ENCODE measurements around the gene ESPN. TPM values are rescaled to one million over a fixed set of nuclear protein-coding genes. Genes with fewer than 3 reads are reported as not detected.

The ESPN gene
- total and polyA plus RNA-seq, 12 donors = 0.16 to 10.8 (median 6.1) TPM

GRCh38 chr1:6440198-6441126 is 15.9 kb downstream of the ESPN start:
- H3K27me3 ChIP-seq = no peaks in the 10 kb centered on the region
- intact Hi-C loops (cut with DNase I) = no loop called here
- 0 to 8% (median 8%) methylated on average over 4 to 94 of the region's 101 CpGs; no CpG with 5 or more reads in 1 of the 4 donors for WGBS, 4 donors
- no peaks in the 10 kb centered on the region for H3K36me3 ChIP-seq (replicated peaks in 1 of 2)
- TF ChIP-seq CTCF (IDR thresholded peaks at IDR 0.05) = peak in 2 of 6 experiments; percentile 18 to 25
- TF ChIP-seq POLR2A (IDR thresholded peaks at IDR 0.05) = no peak
- H3K27ac ChIP-seq = no peak overlapping the region
- peak overlapping the region in 1 of 4 donors; percentile 34 for H3K4me3 ChIP-seq
- no peaks in the 10 kb centered on the region for H3K4me1 ChIP-seq (replicated peaks in 1 of 2)
- no peaks in the 10 kb centered on the region for H3K9me3 ChIP-seq (replicated peaks in 1 of 3)
- DNase-seq = peak in 6 of 7 donors; percentile 53 to 78 (median 58)

GRCh38 chr1:6441586-6441985 is 17.0 kb downstream of the ESPN start:
- no peak overlapping the region for H3K4me3 ChIP-seq
- no peaks in the 10 kb centered on the region for H3K4me1 ChIP-seq (replicated peaks in 1 of 2)
- DNase-seq = no peak
- H3K36me3 ChIP-seq (replicated peaks in 1 of 2) = no peaks in the 10 kb centered on the region
- no peak overlapping the region for H3K27ac ChIP-seq
- TF ChIP-seq POLR2A (IDR thresholded peaks at IDR 0.05) (no peak), CTCF (IDR thresholded peaks at IDR 0.05) (no peak)
- WGBS, 4 donors = 72 to 95% (median 85%) methylated on average over 2 to 7 of the region's 7 CpGs
- H3K27me3 ChIP-seq = no peaks in the 10 kb centered on the region
- H3K9me3 ChIP-seq (replicated peaks in 1 of 3) = no peaks in the 10 kb centered on the region
- intact Hi-C loops (cut with DNase I) = no loop called here

GRCh38 chr1:6443339-6444115 is 19.0 kb downstream of the ESPN start:
- Histone ChIP-seq H3K36me3 (replicated peaks in 1 of 2) (no peaks in the 10 kb centered on the region), H3K4me1 (replicated peaks in 1 of 2) (no peaks in the 10 kb centered on the region), H3K9me3 (replicated peaks in 1 of 3) (no peaks in the 10 kb centered on the region), H3K27me3 (peaks cover 9% of the 10 kb centered on the region), H3K27ac (no peak overlapping the region), H3K4me3 (no peak overlapping the region)
- no peak for DNase-seq
- TF ChIP-seq CTCF (IDR thresholded peaks at IDR 0.05) = no peak
- TF ChIP-seq POLR2A (IDR thresholded peaks at IDR 0.05) = no peak
- WGBS, 4 donors = 89 to 92% (median 91%) methylated on average over 9 to 21 of the region's 21 CpGs
- intact Hi-C loops (cut with DNase I) = no loop called here

- Histone ChIP-seq H3K4me3 (no peak overlapping the region), H3K36me3 (replicated peaks in 1 of 2) (no peaks in the 10 kb centered on the region), H3K9me3 (replicated peaks in 1 of 3) (no peaks in the 10 kb centered on the region), H3K27ac (no peak overlapping the region), H3K27me3 (peaks cover 18% of the 10 kb centered on the region), H3K4me1 (replicated peaks in 1 of 2) (no peaks in the 10 kb centered on the region)
- no peak for DNase-seq
- intact Hi-C loops (cut with DNase I) = no loop called here
- TF ChIP-seq CTCF (IDR thresholded peaks at IDR 0.05) = no peak
- no peak for TF ChIP-seq POLR2A (IDR thresholded peaks at IDR 0.05)
- WGBS, 4 donors = 82 to 91% (median 84%) methylated on average over 7 to 15 of the region's 15 CpGs
Observed at GRCh38 chr1:6444377-6444776, 19.8 kb downstream of the ESPN start.

Data from adrenal gland (tissue), 12 donors.